HepG2 (cell line): Measurements from ENCODE around the gene MATN1. TPM values are rescaled to one million over a fixed set of nuclear protein-coding genes. Genes with fewer than 3 reads are reported as not detected.
A peak's percentile ranks its signal among the peaks of the same experiment; 100 is the strongest.

Experiments
- ATAC-seq: fragments of 200-7000 bp; cut with Tn5 transposase; 3 replicates; pipeline ENCODE4 v1.9.1; 2020; ENCODE audit warnings: mild to moderate bottlenecking, moderate library complexity
- BruUV-seq: library from RNA; stranded (reverse); fragments of 400-500 nt; replicated peaks from 2 replicates; lab custom pipeline; 2021; lab: Mats Ljungman, UMichigan
- CTCF ChIA-PET: fragments of 300-600 bp; formaldehyde crosslinking; extraction: SDS; loops from one replicate; lab custom pipeline; 2021; ENCODE audit warnings: low total read pairs, inconsistent platforms, low intra/inter-chr PET ratio; lab: Yijun Ruan, JAX
- POLR2A ChIA-PET: fragments of 350-600 bp; sonication (Branson Sonifier 250); formaldehyde crosslinking; loops from one replicate; lab custom pipeline; 2020; ENCODE audit warnings: antibody characterized with exemption, inconsistent platforms; lab: Yijun Ruan, JAX
- DNase-seq: peaks from one replicate; pipeline ENCODE4 v3.0.0-alpha.2; 2015; ENCODE audit warnings: low spot score
- FAIRE-seq: peaks from 3 replicates; lab custom pipeline; 2011; peaks lifted over from hg19 to GRCh38; lab: Jason Lieb, UNC
- H2AFZ ChIP-seq: one replicate; pipeline ENCODE4 v1.6.1; 2011; ENCODE audit warnings: low read length, inconsistent platforms
- H3K27ac ChIP-seq: fragments of 300-600 bp; 3 replicates; pipeline ENCODE4 v1.8.0; 2011; ENCODE audit warnings: mixed run types, mild to moderate bottlenecking, mixed read lengths, low read length, inconsistent platforms; ENCODE audit not compliant: insufficient read depth; ENCODE audit errors: extremely low read length
- H3K27me3 ChIP-seq, 2 experiments: fragments of 200-600 bp in 1 of 2; 2 replicates in 1 of 2; 3 replicates in 1 of 2; pipeline versions ENCODE4 v1.6.0 to v1.8.0; 2011; ENCODE audit warnings: low read length in 2 of 2, mild to moderate bottlenecking in 2 of 2, moderate library complexity in 2 of 2, inconsistent platforms in 1 of 2; ENCODE audit not compliant: insufficient read depth in 2 of 2, control insufficient read depth in 1 of 2
- H3K36me3 ChIP-seq, 2 experiments: fragments of 200-600 bp in 1 of 2; replicated peaks in 1 of 2; 2 replicates in 1 of 2; 3 replicates in 1 of 2; pipeline versions ENCODE4 v1.5.1 to v1.8.0; 2011; ENCODE audit warnings: low read length in 2 of 2, inconsistent platforms in 1 of 2; ENCODE audit not compliant: insufficient read depth in 2 of 2, control insufficient read depth in 1 of 2
- H3K4me1 ChIP-seq: 2 replicates; pipeline ENCODE4 v1.5.1; 2012; ENCODE audit warnings: low read length, inconsistent platforms; ENCODE audit not compliant: insufficient read depth
- H3K4me2 ChIP-seq: 2 replicates; pipeline ENCODE4 v1.6.0; 2011; ENCODE audit warnings: low read depth, low read length, inconsistent platforms
- H3K4me3 ChIP-seq, 3 experiments: fragments of 200-600 bp in 1 of 3; sonication (generic), shearing (Covaris generic) in 1 of 3; replicated peaks in 1 of 3; 2 replicates each; pipeline ENCODE4 v1.5.1; 2011 to 2016; ENCODE audit warnings: low read length in 3 of 3, inconsistent platforms in 2 of 3, low read depth in 2 of 3, mild to moderate bottlenecking in 2 of 3, control low read depth in 1 of 3, mixed read lengths in 1 of 3; ENCODE audit not compliant: insufficient read depth in 1 of 3
- H3K79me2 ChIP-seq: one replicate; pipeline ENCODE4 v1.6.1; 2011; ENCODE audit warnings: low read length, inconsistent platforms; ENCODE audit not compliant: insufficient read depth
- H3K9ac ChIP-seq: 2 replicates; pipeline ENCODE4 v1.6.0; 2011; ENCODE audit warnings: mild to moderate bottlenecking, low read depth, low read length, inconsistent platforms; ENCODE audit not compliant: insufficient read depth
- H3K9me3 ChIP-seq: 2 replicates; pipeline ENCODE4 v1.5.1; 2012; ENCODE audit warnings: mild to moderate bottlenecking, low read length
- H4K20me1 ChIP-seq: 2 replicates; pipeline ENCODE4 v1.6.0; 2011; ENCODE audit warnings: inconsistent platforms, mild to moderate bottlenecking, low read length, moderate library complexity; ENCODE audit not compliant: insufficient read depth
- MED1 ChIP-seq: sonication (generic); formaldehyde crosslinking; IDR thresholded peaks from 2 replicates; pipeline ENCODE4 v1.4.0; 2020; ENCODE audit warnings: missing genetic modification reagents
- SOX6 ChIP-seq, 2 experiments: fragments of 450-650 bp in 1 of 2; sonication (generic) in 1 of 2; formaldehyde crosslinking in 1 of 2; IDR thresholded peaks; 2 replicates each; pipeline versions ENCODE4 v1.4.0 to v1.6.1; 2017 to 2020; ENCODE audit warnings: antibody characterized with exemption in 1 of 2, mild to moderate bottlenecking in 1 of 2, missing genetic modification reagents in 1 of 2
- ZNF225 ChIP-seq: sonication (generic); formaldehyde crosslinking; IDR thresholded peaks from 2 replicates; pipeline ENCODE4 v1.4.0; 2020; ENCODE audit warnings: mild to moderate bottlenecking, missing genetic modification reagents
- ZNF768 ChIP-seq: sonication (generic); formaldehyde crosslinking; IDR thresholded peaks from 2 replicates; pipeline ENCODE4 v1.4.0; 2020; ENCODE audit warnings: missing genetic modification reagents
- WGBS: methylation state at CpG from one replicate; pipeline ENCODE4 v1.1.6; 2017; ENCODE audit warnings: low lambda C conversion rate; 5-methylcytosine and 5-hydroxymethylcytosine counted together
- in situ Hi-C: cut with HindIII; loops from 2 replicates; pipeline ENCODE4 v1.10.0; 2017; ENCODE audit warnings: low pct_unique_long_range_greater_than_20kb; ENCODE audit not compliant: extremely low pct_ligation_motif_present
- intact Hi-C: fragments of 100-400 bp; cut with micrococcal nuclease; formaldehyde crosslinking; loops from one replicate; pipeline ENCODE4 v1.10.0; 2022; ENCODE audit not compliant: unreplicated experiment
- polyA plus RNA-seq, 8 experiments: library from polyadenylated mRNA; depleted of rRNA in 3 of 8; stranded (reverse) in 7 of 8; unstranded in 1 of 8; fragments of >200 nt; fragmentation: Illumina TruSeq in 4 of 8; extraction: Trizol in 4 of 8; gene quantifications; 2 replicates each; pipeline versions ENCODE4 v1.2.1 to v1.2.3, GENCODE V29; 2011 to 2016; ENCODE audit warnings: low read depth in 4 of 8, missing spikeins in 1 of 8, mixed read lengths in 1 of 8; ENCODE audit not compliant: insufficient read depth in 1 of 8
- total RNA-seq, 5 experiments: library from RNA; depleted of rRNA; stranded (reverse); fragments of >200 nt; fragmentation: Illumina TruSeq; extraction: Trizol; gene quantifications; 2 replicates each; pipeline ENCODE4 v1.2.3, GENCODE V29; 2016; ENCODE audit warnings: low read depth in 1 of 5
- TF ChIP-seq, protein P1 (sequence below): sonication (generic); formaldehyde crosslinking; IDR thresholded peaks from 2 replicates; pipeline ENCODE4 v1.5.1; 2020; ENCODE audit warnings: missing genetic modification reagents, mild to moderate bottlenecking, borderline replicate concordance

Gene MATN1
- total and polyA plus RNA-seq, 2 of the 13 experiments (the other 11 are each of a cell fraction or from before 2014, with no cell fraction given), result 0.04 to 0.05 TPM

DNA sequence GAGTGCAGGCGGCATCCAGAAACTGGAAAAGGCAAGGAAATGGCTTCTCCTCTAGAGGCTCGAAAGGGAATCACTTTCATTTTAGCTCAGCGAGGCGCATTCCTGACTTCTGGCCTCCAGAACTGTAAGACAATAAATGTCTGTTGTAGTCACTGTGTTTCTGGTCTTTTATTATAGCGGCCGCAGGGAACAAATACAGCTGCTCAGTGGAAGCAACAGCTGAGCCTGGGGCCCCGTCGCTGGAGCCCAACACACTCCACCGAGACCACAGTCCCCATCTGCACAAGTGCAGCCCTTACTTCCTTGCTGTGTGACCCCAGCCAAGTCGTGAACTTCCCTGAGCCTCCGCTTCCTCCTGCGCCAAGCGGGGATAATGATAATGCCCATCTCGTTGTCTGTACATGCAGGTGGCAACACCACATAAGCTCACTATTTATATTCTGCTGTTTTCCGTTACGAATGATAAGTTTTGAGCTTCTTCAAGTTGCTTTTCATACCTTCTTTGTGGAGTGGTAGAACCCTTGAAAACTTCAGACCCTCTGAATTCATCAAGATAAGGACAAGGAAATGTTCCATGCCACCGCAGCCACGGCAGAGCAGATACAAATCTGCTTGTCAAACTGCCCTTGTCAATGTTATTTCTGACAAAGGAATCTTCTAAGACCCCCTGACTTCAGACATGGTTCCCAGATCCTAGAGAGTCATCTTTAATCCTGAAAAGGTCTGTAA lies 37.4 kb upstream of the MATN1 start:
- no peak overlapping the region for H3K4me2 ChIP-seq
- H3K4me3 ChIP-seq, result no peak overlapping the region
- DNase-seq (no peak), ATAC-seq (no peak), FAIRE-seq (no peak)
- H2AFZ ChIP-seq, result no peak overlapping the region
- in situ Hi-C loops (no loop called here), intact Hi-C loops (no loop called here)
- H3K9ac ChIP-seq, result no peak overlapping the region
- H3K27me3 ChIP-seq, result peaks cover 4 to 39% of the 10 kb centered on the region in 2 experiments; a peak in 3 of 5 replicates
- H3K27ac ChIP-seq, result no peak overlapping the region
- no peaks in the 10 kb centered on the region for H3K79me2 ChIP-seq
- TF ChIP-seq MED1 (CRISPR knock-in tag), result no peak
- peak; percentile 29; the same call in 1 of the 2 replicates for TF ChIP-seq ZNF768 (CRISPR knock-in tag)
- TF ChIP-seq, protein P1, sequence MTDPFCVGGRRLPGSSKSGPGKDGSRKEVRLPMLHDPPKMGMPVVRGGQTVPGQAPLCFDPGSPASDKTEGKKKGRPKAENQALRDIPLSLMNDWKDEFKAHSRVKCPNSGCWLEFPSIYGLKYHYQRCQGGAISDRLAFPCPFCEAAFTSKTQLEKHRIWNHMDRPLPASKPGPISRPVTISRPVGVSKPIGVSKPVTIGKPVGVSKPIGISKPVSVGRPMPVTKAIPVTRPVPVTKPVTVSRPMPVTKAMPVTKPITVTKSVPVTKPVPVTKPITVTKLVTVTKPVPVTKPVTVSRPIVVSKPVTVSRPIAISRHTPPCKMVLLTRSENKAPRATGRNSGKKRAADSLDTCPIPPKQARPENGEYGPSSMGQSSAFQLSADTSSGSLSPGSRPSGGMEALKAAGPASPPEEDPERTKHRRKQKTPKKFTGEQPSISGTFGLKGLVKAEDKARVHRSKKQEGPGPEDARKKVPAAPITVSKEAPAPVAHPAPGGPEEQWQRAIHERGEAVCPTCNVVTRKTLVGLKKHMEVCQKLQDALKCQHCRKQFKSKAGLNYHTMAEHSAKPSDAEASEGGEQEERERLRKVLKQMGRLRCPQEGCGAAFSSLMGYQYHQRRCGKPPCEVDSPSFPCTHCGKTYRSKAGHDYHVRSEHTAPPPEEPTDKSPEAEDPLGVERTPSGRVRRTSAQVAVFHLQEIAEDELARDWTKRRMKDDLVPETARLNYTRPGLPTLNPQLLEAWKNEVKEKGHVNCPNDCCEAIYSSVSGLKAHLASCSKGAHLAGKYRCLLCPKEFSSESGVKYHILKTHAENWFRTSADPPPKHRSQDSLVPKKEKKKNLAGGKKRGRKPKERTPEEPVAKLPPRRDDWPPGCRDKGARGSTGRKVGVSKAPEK, result no peak
- TF ChIP-seq ZNF225 (CRISPR knock-in tag), result no peak
- TF ChIP-seq SOX6 (IDR thresholded peaks at IDR 0.05), result no peak
- no peak for TF ChIP-seq SOX6 (CRISPR knock-in tag; IDR thresholded peaks at IDR 0.05)
- H4K20me1 ChIP-seq, result no peaks in the 10 kb centered on the region
- ChIA-PET CTCF (no interaction called here), POLR2A (interaction anchor here (1.1 kb wide), 1 partner anchor 42 kb away, joined by 3 read pairs; no protein-coding TSS in a partner anchor)
- peaks cover 19% of the 10 kb centered on the region for H3K4me1 ChIP-seq
- 68% methylated on average over 18 of the region's 18 CpGs for WGBS
- BruUV-seq, result no TSS peak
- H3K36me3 ChIP-seq, result no peaks in the 10 kb centered on the region
- no peaks in the 10 kb centered on the region for H3K9me3 ChIP-seq
